Suprapubic skin (tissue), 4 donors: ENCODE results near the gene AAR2. TPM values are rescaled to one million over a fixed set of nuclear protein-coding genes. Genes with fewer than 3 reads are reported as not detected.
A peak's percentile ranks its signal among the peaks of the same experiment; 100 is the strongest.

Experiments used
- DNase-seq, 2 donors: peaks; one replicate each; pipeline ENCODE4 v3.0.0-alpha.2; 2019; ENCODE audit warnings: low spot score in 2 of 2
- H3K27ac ChIP-seq: fragments of 200-600 bp; sonication (generic); one replicate; pipeline ENCODE4 v1.5.1; 2019
- H3K27me3 ChIP-seq: fragments of 200-600 bp; sonication (generic); one replicate; pipeline ENCODE4 v1.5.1; 2019
- H3K36me3 ChIP-seq: fragments of 200-600 bp; sonication (generic); one replicate; pipeline ENCODE4 v1.5.1; 2019
- H3K4me1 ChIP-seq: fragments of 200-600 bp; sonication (generic); one replicate; pipeline ENCODE4 v1.5.1; 2019
- H3K4me3 ChIP-seq: fragments of 200-600 bp; sonication (generic); one replicate; pipeline ENCODE4 v1.5.1; 2019; ENCODE audit warnings: mild to moderate bottlenecking
- H3K9me3 ChIP-seq: fragments of 200-600 bp; sonication (generic); one replicate; pipeline ENCODE4 v1.5.1; 2019
- CTCF ChIP-seq, 2 donors: fragments of 200-600 bp in 1 of 2; fragments of 450-650 bp in 1 of 2; sonication (generic) in 1 of 2; IDR thresholded peaks; one replicate each; pipeline ENCODE4 v1.5.1; 2016 to 2019; ENCODE audit warnings: antibody characterized with exemption in 2 of 2, mild to moderate bottlenecking in 1 of 2, moderate library complexity in 1 of 2
- EP300 ChIP-seq: sonication (generic); formaldehyde crosslinking; IDR thresholded peaks from one replicate; pipeline ENCODE4 v1.6.1; 2017; ENCODE audit warnings: antibody characterized with exemption
- POLR2A ChIP-seq, 2 donors: fragments of 450-650 bp; IDR thresholded peaks; one replicate each; pipeline ENCODE4 v1.6.1; 2017; ENCODE audit warnings: antibody characterized with exemption in 2 of 2, mild to moderate bottlenecking in 2 of 2, moderate library complexity in 2 of 2
- POLR2AphosphoS5 ChIP-seq, 3 donors: sonication (generic); formaldehyde crosslinking; IDR thresholded peaks; one replicate each; pipeline ENCODE4 v1.6.1; 2017; ENCODE audit warnings: antibody characterized with exemption in 3 of 3
- WGBS: methylation state at CpG from one replicate; pipeline ENCODE4 v1.1.5; 2018; 5-methylcytosine and 5-hydroxymethylcytosine counted together
- total RNA-seq, 4 donors: library from RNA; depleted of rRNA; stranded (reverse); fragments of >200 nt; gene quantifications; one replicate each; pipeline ENCODE4 v1.1.0, GENCODE V29; 2016

Gene AAR2
- total RNA-seq, 4 donors from 2014 or later, result 34.4 to 54.6 (median 43.8) TPM

DNA sequence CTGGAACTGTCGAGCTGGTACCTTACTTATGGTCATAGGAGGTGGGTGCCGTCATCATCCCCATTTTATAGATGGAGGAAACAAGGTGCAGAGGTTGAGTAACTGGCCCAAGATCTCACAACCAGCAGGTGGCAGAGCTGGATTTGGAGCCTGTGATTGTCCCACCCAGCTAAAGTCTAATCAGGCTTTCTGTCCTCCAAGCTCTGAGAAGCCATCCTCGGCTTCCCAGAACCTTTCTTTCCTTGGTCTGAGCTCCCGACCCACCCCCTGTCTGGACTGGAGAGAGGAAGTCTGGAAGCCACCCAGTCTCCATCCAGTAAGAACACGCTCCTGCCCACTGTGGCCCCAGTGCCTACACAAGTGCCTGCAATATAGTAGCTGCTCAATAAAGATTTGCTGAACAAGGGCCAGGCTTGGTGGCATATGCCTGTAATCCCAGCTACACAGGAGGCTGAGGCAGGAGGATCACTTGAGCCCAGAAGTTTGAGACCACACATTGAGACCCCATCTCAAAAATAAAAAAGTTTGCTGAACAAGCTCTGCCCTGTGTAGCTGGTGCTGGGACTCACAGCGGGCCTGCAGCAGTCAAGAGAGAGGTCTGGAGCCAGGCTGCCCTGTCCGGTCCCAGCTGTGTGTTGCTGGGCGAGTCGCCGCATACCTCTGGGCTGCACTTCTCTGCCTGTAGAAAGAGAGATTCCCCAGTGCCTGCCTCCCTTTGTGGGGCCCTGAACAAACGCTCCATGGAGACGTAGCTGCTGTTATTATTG lies 37.3 kb downstream of the AAR2 start:
- H3K27ac ChIP-seq, result no peak overlapping the region
- H3K27me3 ChIP-seq, result peaks cover 19% of the 10 kb centered on the region
- H3K4me1 ChIP-seq, result no peaks in the 10 kb centered on the region
- WGBS, result 77% methylated on average over 10 of the region's 12 CpGs
- H3K9me3 ChIP-seq, result no peaks in the 10 kb centered on the region
- peak in 1 of 2 donors; percentile 7 for TF ChIP-seq CTCF (IDR thresholded peaks at IDR 0.05)
- no peak for TF ChIP-seq POLR2A (IDR thresholded peaks at IDR 0.05)
- no peak for TF ChIP-seq EP300
- no peak for TF ChIP-seq POLR2AphosphoS5 (IDR thresholded peaks at IDR 0.05)
- no peaks in the 10 kb centered on the region for H3K36me3 ChIP-seq
- DNase-seq, result no peak
- H3K4me3 ChIP-seq, result no peak overlapping the region

DNA sequence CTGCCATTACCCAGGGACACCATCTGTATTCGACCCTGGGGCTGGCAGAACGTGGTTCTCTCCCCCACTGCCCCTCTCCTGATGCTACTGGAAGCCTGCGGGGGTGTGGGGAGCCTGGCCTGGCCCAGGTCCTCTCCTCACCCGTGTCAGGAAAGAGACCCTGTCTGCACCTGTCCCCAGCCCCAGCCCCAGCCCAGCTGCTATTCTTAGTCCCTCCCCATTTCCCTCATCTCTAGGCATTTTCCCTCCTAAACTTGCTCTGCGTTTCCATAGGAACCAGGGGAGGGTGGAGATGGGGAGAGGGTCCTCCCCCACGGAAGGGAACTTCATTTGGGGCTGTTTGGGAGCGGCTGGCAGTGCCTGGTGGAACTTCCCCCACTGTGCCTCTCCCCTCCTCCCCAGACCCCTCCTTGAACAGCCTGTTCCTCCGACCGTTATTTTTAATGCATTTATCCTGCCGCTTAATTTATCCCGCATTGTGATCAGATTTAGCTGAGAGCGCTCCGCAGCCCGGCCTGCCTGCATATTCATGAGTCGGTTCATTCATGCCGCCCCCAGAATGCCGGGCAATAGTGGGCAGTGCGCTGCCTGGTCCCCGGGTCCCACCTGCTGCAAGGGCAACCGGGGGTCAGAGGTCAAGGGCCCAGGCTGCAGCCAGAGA lies 38.0 kb downstream of the AAR2 start:
- WGBS, result 50% methylated on average over 18 of the region's 20 CpGs
- H3K4me1 ChIP-seq, result no peaks in the 10 kb centered on the region
- no peak overlapping the region for H3K4me3 ChIP-seq
- no peak for TF ChIP-seq POLR2A (IDR thresholded peaks at IDR 0.05)
- H3K9me3 ChIP-seq, result no peaks in the 10 kb centered on the region
- no peaks in the 10 kb centered on the region for H3K36me3 ChIP-seq
- peaks cover 26% of the 10 kb centered on the region for H3K27me3 ChIP-seq
- DNase-seq, result no peak
- no peak overlapping the region for H3K27ac ChIP-seq

- WGBS, result 65% methylated on average over 5 of the region's 5 CpGs
- TF ChIP-seq POLR2A (IDR thresholded peaks at IDR 0.05) (no peak), POLR2AphosphoS5 (IDR thresholded peaks at IDR 0.05) (no peak), CTCF (IDR thresholded peaks at IDR 0.05) (no peak), EP300 (no peak)
- Histone ChIP-seq H3K9me3 (no peaks in the 10 kb centered on the region), H3K27ac (no peak overlapping the region), H3K4me3 (no peak overlapping the region), H3K4me1 (no peaks in the 10 kb centered on the region), H3K27me3 (peaks cover 33% of the 10 kb centered on the region), H3K36me3 (no peaks in the 10 kb centered on the region)
- no peak for DNase-seq
These were observed 38.7 kb downstream of the AAR2 start for GRCh38 chr20:36275011-36275410.

DNA sequence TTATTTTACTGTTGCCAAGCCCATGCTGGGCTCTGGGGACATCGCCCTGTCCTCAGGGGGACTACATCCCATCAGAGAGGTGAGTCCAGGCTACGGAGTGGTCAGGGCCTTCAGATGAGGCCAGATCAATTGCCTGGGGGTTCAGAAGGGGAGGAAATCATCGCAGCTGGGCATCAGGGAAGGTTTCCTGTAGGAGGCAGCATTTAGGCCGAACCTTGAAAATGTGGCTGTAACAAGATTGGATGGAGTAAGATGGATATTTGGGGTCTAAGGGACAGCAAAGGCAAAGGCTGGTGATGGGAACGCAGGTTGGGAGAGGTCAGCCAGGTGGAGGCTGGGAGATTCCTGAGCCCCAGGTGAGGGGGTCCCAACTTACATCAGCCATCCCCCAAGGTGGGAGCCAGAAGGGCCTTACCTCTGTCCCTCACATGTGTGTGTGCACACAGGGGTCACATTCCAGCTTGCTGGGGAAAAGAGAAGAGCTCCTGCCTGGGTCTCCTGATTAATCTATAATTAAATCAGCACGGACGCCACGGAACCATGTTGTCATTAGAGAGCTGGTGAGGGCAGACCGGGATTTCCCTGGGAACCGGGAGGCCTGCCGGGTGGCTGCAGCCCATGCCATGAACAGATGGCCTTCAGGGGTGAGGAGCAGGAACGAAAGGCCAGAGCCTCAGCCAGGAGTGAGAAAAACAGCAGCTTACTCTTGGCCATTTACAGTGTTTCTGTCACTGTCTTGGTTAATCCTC lies 39.3 kb downstream of the AAR2 start:
- no peaks in the 10 kb centered on the region for H3K36me3 ChIP-seq
- no peak for DNase-seq
- H3K27me3 ChIP-seq, result peaks cover 34% of the 10 kb centered on the region
- no peak overlapping the region for H3K27ac ChIP-seq
- H3K4me3 ChIP-seq, result no peak overlapping the region
- WGBS, result 71% methylated on average over 12 of the region's 12 CpGs
- no peaks in the 10 kb centered on the region for H3K4me1 ChIP-seq
- TF ChIP-seq EP300, result no peak
- TF ChIP-seq CTCF (IDR thresholded peaks at IDR 0.05), result no peak
- TF ChIP-seq POLR2A (IDR thresholded peaks at IDR 0.05), result no peak
- H3K9me3 ChIP-seq, result no peaks in the 10 kb centered on the region

GRCh38 chr20:36277546-36277945 lies 41.3 kb downstream of the AAR2 start:
- H3K27ac ChIP-seq, result no peak overlapping the region
- WGBS, result 67% methylated on average over 9 of the region's 9 CpGs
- TF ChIP-seq CTCF (IDR thresholded peaks at IDR 0.05) (no peak), EP300 (no peak), POLR2A (IDR thresholded peaks at IDR 0.05) (no peak), POLR2AphosphoS5 (IDR thresholded peaks at IDR 0.05) (no peak)
- H3K4me1 ChIP-seq, result no peaks in the 10 kb centered on the region
- peaks cover 40% of the 10 kb centered on the region for H3K27me3 ChIP-seq
- no peak for DNase-seq
- no peaks in the 10 kb centered on the region for H3K9me3 ChIP-seq
- H3K4me3 ChIP-seq, result no peak overlapping the region
- no peaks in the 10 kb centered on the region for H3K36me3 ChIP-seq
